ENCODE results near the gene AK1. TPM values are rescaled to one million over a fixed set of nuclear protein-coding genes. Genes with fewer than 3 reads are reported as not detected.

Gene AK1
- total and polyA plus RNA-seq, 2 of the 8 experiments (the other 6 are each of a cell fraction or from before 2014, with no cell fraction given) = 37.9 to 39.2 TPM

DNA sequence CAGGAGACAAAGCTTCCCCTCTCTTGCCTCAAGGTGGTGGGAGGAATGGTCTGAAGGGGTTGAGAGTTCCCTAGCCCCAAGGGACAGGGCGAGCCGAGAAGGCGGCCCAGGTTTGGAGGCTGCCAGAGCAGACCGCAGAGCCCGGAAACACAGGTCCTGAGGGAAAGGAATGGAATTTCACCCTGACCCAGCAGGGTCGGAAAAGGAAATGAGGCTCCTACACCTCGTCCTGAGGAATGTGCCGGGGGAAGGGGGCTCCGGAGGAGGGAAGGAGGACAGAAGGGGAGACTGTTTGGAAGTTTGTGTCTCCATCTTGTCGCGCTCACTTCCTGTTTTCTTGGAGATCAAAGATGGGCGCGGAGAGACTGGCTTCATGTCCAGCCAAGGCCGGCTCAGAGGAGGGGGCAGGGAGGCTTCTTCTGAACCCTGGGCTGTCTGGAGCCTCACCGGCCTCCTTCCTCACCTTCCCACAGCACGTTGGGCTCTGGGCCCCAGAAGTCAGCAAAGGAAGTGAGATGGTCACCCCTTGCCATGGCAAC lies 32.6 kb downstream of the AK1 start (continued):
- TF ChIP-seq, protein P1, sequence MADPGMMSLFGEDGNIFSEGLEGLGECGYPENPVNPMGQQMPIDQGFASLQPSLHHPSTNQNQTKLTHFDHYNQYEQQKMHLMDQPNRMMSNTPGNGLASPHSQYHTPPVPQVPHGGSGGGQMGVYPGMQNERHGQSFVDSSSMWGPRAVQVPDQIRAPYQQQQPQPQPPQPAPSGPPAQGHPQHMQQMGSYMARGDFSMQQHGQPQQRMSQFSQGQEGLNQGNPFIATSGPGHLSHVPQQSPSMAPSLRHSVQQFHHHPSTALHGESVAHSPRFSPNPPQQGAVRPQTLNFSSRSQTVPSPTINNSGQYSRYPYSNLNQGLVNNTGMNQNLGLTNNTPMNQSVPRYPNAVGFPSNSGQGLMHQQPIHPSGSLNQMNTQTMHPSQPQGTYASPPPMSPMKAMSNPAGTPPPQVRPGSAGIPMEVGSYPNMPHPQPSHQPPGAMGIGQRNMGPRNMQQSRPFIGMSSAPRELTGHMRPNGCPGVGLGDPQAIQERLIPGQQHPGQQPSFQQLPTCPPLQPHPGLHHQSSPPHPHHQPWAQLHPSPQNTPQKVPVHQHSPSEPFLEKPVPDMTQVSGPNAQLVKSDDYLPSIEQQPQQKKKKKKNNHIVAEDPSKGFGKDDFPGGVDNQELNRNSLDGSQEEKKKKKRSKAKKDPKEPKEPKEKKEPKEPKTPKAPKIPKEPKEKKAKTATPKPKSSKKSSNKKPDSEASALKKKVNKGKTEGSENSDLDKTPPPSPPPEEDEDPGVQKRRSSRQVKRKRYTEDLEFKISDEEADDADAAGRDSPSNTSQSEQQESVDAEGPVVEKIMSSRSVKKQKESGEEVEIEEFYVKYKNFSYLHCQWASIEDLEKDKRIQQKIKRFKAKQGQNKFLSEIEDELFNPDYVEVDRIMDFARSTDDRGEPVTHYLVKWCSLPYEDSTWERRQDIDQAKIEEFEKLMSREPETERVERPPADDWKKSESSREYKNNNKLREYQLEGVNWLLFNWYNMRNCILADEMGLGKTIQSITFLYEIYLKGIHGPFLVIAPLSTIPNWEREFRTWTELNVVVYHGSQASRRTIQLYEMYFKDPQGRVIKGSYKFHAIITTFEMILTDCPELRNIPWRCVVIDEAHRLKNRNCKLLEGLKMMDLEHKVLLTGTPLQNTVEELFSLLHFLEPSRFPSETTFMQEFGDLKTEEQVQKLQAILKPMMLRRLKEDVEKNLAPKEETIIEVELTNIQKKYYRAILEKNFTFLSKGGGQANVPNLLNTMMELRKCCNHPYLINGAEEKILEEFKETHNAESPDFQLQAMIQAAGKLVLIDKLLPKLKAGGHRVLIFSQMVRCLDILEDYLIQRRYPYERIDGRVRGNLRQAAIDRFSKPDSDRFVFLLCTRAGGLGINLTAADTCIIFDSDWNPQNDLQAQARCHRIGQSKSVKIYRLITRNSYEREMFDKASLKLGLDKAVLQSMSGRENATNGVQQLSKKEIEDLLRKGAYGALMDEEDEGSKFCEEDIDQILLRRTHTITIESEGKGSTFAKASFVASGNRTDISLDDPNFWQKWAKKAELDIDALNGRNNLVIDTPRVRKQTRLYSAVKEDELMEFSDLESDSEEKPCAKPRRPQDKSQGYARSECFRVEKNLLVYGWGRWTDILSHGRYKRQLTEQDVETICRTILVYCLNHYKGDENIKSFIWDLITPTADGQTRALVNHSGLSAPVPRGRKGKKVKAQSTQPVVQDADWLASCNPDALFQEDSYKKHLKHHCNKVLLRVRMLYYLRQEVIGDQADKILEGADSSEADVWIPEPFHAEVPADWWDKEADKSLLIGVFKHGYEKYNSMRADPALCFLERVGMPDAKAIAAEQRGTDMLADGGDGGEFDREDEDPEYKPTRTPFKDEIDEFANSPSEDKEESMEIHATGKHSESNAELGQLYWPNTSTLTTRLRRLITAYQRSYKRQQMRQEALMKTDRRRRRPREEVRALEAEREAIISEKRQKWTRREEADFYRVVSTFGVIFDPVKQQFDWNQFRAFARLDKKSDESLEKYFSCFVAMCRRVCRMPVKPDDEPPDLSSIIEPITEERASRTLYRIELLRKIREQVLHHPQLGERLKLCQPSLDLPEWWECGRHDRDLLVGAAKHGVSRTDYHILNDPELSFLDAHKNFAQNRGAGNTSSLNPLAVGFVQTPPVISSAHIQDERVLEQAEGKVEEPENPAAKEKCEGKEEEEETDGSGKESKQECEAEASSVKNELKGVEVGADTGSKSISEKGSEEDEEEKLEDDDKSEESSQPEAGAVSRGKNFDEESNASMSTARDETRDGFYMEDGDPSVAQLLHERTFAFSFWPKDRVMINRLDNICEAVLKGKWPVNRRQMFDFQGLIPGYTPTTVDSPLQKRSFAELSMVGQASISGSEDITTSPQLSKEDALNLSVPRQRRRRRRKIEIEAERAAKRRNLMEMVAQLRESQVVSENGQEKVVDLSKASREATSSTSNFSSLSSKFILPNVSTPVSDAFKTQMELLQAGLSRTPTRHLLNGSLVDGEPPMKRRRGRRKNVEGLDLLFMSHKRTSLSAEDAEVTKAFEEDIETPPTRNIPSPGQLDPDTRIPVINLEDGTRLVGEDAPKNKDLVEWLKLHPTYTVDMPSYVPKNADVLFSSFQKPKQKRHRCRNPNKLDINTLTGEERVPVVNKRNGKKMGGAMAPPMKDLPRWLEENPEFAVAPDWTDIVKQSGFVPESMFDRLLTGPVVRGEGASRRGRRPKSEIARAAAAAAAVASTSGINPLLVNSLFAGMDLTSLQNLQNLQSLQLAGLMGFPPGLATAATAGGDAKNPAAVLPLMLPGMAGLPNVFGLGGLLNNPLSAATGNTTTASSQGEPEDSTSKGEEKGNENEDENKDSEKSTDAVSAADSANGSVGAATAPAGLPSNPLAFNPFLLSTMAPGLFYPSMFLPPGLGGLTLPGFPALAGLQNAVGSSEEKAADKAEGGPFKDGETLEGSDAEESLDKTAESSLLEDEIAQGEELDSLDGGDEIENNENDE (IDR thresholded peaks at IDR 0.05; ENCODE audit: insufficient replicate concordance, low read length) = no peak
- TF ChIP-seq ZNF274 (IDR thresholded peaks at IDR 0.05; ENCODE audit: borderline replicate concordance, extremely low read depth, low read length) = no peak
- TF ChIP-seq CHD2 (IDR thresholded peaks at IDR 0.05; ENCODE audit: low read length) = no peak
- no peak for TF ChIP-seq NANOG (IDR thresholded peaks at IDR 0.05; ENCODE audit: insufficient read depth, low read depth, low read length, poor library complexity, severe bottlenecking)
- TF ChIP-seq, protein P2, sequence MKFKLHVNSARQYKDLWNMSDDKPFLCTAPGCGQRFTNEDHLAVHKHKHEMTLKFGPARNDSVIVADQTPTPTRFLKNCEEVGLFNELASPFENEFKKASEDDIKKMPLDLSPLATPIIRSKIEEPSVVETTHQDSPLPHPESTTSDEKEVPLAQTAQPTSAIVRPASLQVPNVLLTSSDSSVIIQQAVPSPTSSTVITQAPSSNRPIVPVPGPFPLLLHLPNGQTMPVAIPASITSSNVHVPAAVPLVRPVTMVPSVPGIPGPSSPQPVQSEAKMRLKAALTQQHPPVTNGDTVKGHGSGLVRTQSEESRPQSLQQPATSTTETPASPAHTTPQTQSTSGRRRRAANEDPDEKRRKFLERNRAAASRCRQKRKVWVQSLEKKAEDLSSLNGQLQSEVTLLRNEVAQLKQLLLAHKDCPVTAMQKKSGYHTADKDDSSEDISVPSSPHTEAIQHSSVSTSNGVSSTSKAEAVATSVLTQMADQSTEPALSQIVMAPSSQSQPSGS (IDR thresholded peaks at IDR 0.05; ENCODE audit: low read length) = no peak
- no peak for TF ChIP-seq BRCA1 (IDR thresholded peaks at IDR 0.05; ENCODE audit: low read depth, low read length)
- no peak for TF ChIP-seq CBX5 (IDR thresholded peaks at IDR 0.05; ENCODE audit: low read depth, low read length)
- TF ChIP-seq TEAD4 (IDR thresholded peaks at IDR 0.05; ENCODE audit: low read depth, low read length) = 0 out of 2 replicates have a peak, but pooled peaks have one; percentile 58
- TF ChIP-seq RXRA (IDR thresholded peaks at IDR 0.05; ENCODE audit: insufficient read depth, low read depth, low read length) = no peak
- TF ChIP-seq SIRT6 (IDR thresholded peaks at IDR 0.05; ENCODE audit: low read length) = no peak

Data from H1 (cell line).